Activated B cell treated with CpG ODN at 0.5 μM for 24 hours (primary cell): Measurements from ENCODE around the gene KAZALD1. TPM values are rescaled to one million over a fixed set of nuclear protein-coding genes. Genes with fewer than 3 reads are reported as not detected.

Experiments
- ATAC-seq: fragments of 200-7000 bp; cut with Tn5 transposase; one replicate; pipeline ENCODE4 v1.10.0; 2021; ENCODE audit warnings: low read depth, mild to moderate bottlenecking, moderate library complexity
- CTCF ChIA-PET: fragments of 350-600 bp; sonication (Branson Sonifier 250); formaldehyde crosslinking; loops from one replicate; lab custom pipeline; 2021; ENCODE audit warnings: antibody characterized with exemption; lab: Charles Lee
- POLR2A ChIA-PET: fragments of 350-600 bp; sonication (Branson Sonifier 250); formaldehyde crosslinking; loops from one replicate; lab custom pipeline; 2021; ENCODE audit warnings: antibody characterized with exemption; lab: Charles Lee
- DNase-seq: peaks from one replicate; pipeline ENCODE4 v3.0.0; 2022
- H3K27ac Mint-ChIP-seq: one replicate; pipeline ENCODE4 v1.8.0; 2020; ENCODE audit warnings: mixed read lengths
- H3K27me3 Mint-ChIP-seq: one replicate; pipeline ENCODE4 v1.8.0; 2021; ENCODE audit warnings: mixed read lengths
- H3K36me3 Mint-ChIP-seq: one replicate; pipeline ENCODE4 v1.8.0; 2021; ENCODE audit warnings: low read depth, mixed read lengths
- H3K4me1 Mint-ChIP-seq: one replicate; pipeline ENCODE4 v1.8.0; 2021; ENCODE audit warnings: mixed read lengths
- H3K4me3 Mint-ChIP-seq: one replicate; pipeline ENCODE4 v1.8.0; 2020; ENCODE audit warnings: mild to moderate bottlenecking, mixed read lengths
- H3K9me3 Mint-ChIP-seq: one replicate; pipeline ENCODE4 v1.8.0; 2020; ENCODE audit warnings: mixed read lengths
- intact Hi-C: fragments of 100-400 bp; cut with micrococcal nuclease; formaldehyde crosslinking; loops from one replicate; pipeline ENCODE4 v1.15.1; 2024
- total RNA-seq: library from RNA; stranded (reverse); gene quantifications from 2 replicates; pipeline ENCODE4 v1.2.3, GENCODE V29; 2022
- TF ChIP-seq, protein P1 (sequence below): fragments of 200-600 bp; IDR thresholded peaks from one replicate; pipeline ENCODE4 v1.8.0; 2022; ENCODE audit warnings: antibody characterized with exemption, mild to moderate bottlenecking

KAZALD1 gene
- total RNA-seq, 1 donor from 2014 or later, result 0.58 TPM

DNA sequence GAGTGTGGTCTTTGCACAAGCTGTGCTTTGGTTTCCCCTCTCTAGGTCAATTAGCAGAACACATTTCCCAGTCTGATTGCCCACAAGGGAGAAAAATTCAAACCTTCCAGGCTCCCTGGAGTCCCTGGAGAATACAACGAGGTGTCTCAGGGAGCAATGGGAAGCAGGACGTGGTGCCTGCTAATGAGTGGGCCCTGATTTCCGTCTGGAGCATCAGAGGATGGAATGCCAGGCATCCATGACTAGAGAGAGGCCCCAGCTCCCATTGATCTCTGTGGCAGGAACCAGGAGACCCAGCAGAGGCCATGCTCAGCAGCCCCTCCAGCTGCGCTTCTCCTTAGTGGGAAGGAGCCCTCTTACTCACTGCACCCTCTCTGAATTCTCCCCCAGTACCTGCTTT, 36.1 kb downstream of the KAZALD1 start:
- no peak for ATAC-seq
- H3K36me3 Mint-ChIP-seq, result no peaks in the 10 kb centered on the region
- H3K9me3 Mint-ChIP-seq, result peaks cover 5% of the 10 kb centered on the region
- H3K4me1 Mint-ChIP-seq, result no peaks in the 10 kb centered on the region
- intact Hi-C loops, result no loop called here
- ChIA-PET CTCF (interaction anchor here (1.0 to 13.5 kb wide), 4 partner anchors 27 to 43 kb away, joined by 3 to 275 read pairs (median 4); no protein-coding TSS in a partner anchor), POLR2A (interaction anchor here (1.0 kb wide), 1 partner anchor 44 kb away, joined by 4 read pairs; no protein-coding TSS in a partner anchor)
- TF ChIP-seq, protein P1, sequence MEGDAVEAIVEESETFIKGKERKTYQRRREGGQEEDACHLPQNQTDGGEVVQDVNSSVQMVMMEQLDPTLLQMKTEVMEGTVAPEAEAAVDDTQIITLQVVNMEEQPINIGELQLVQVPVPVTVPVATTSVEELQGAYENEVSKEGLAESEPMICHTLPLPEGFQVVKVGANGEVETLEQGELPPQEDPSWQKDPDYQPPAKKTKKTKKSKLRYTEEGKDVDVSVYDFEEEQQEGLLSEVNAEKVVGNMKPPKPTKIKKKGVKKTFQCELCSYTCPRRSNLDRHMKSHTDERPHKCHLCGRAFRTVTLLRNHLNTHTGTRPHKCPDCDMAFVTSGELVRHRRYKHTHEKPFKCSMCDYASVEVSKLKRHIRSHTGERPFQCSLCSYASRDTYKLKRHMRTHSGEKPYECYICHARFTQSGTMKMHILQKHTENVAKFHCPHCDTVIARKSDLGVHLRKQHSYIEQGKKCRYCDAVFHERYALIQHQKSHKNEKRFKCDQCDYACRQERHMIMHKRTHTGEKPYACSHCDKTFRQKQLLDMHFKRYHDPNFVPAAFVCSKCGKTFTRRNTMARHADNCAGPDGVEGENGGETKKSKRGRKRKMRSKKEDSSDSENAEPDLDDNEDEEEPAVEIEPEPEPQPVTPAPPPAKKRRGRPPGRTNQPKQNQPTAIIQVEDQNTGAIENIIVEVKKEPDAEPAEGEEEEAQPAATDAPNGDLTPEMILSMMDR, result no peak
- H3K27me3 Mint-ChIP-seq, result peaks cover 46% of the 10 kb centered on the region
- no peak for DNase-seq
- H3K27ac Mint-ChIP-seq, result no peak overlapping the region
- no peak overlapping the region for H3K4me3 Mint-ChIP-seq

DNA sequence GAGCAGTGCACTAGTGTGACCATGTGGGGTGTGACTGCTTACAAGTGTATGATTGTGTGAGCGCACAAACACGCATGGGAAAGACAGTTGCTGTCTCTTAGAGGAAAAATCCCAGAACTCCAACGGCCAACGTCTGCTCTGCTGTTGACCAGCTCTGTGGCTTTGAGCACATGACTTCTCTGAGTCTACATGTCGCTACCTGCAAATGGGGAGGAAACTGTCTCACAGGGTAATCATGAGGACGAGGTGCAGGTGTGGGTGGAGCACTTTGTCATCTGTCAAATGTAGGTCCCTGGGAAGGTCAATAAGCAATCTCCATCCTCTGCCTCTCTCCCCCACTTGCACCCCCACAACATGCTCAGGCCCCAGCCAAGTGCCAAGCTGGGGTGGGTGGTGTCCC, 38.1 kb downstream of the KAZALD1 start:
- POLR2A ChIA-PET, result interaction anchor here (0.5 kb wide), 1 partner anchor 230 kb away, joined by 3 read pairs; no protein-coding TSS in a partner anchor
- H3K4me3 Mint-ChIP-seq, result no peak overlapping the region
- no peaks in the 10 kb centered on the region for H3K36me3 Mint-ChIP-seq
- peaks cover 47% of the 10 kb centered on the region for H3K27me3 Mint-ChIP-seq
- TF ChIP-seq, protein P1, result no peak
- ATAC-seq, result no peak
- no peak overlapping the region for H3K27ac Mint-ChIP-seq
- no peaks in the 10 kb centered on the region for H3K4me1 Mint-ChIP-seq
- no peak for DNase-seq
- CTCF ChIA-PET, result interaction anchor here (13.5 kb wide), 1 partner anchor 41 kb away, joined by 275 read pairs; no protein-coding TSS in a partner anchor
- H3K9me3 Mint-ChIP-seq, result peaks cover 5% of the 10 kb centered on the region
- intact Hi-C loops, result no loop called here

DNA sequence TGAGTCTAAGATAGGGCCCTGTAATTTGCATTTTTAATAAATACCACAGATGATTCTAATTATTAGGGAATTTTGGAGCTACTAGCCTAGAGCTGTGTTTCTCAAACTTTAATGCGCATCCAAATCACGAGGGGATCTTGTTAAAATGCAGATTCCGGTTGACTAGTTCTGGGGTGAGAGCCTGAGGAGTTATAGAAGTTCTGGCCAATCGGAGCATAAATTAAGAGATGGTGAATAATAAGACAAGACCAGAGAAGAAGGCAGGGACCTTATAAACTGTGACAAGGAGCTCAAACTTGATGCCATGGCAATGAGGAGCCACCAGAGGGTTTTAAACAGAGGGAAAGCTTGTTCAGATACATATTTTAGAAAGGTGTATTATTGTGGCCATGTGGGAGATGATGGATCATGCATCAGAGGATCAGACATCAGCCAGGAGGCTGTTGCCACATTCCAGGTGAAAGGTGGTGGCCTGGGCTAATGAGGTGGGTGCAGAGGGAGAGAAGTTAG, 39.6 kb downstream of the KAZALD1 start:
- ATAC-seq, result no peak
- POLR2A ChIA-PET, result no interaction called here

DNA sequence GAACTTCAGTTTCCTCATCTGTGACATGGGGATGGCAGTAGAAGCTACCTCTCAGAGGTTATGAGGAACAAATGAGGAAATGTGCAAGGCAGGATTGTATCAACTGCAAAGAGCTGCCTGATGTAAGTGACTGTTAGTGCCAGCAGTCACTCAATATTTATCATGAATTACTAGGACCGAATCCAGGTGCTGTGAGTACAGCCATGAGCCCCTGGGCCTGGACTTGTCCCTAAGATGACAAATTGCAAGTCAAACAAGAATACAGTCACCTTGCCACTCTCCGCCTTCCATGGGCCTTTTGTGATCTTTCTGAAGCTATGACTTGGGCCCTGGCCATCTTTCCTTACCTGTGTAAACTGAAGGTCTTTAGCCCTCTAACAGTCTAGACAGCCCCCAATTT, 41.6 kb downstream of the KAZALD1 start:
- TF ChIP-seq, protein P1, result no peak
- CTCF ChIA-PET, result interaction anchor here (13.5 kb wide), 1 partner anchor 38 kb away, joined by 275 read pairs; no protein-coding TSS in a partner anchor
- no peak overlapping the region for H3K27ac Mint-ChIP-seq

More for the DNA sequence above, 39.6 kb downstream of the KAZALD1 start:
- TF ChIP-seq, protein P1, result no peak
- Mint-ChIP-seq H3K27me3 (peaks cover 41% of the 10 kb centered on the region), H3K9me3 (peaks cover 5% of the 10 kb centered on the region), H3K27ac (no peak overlapping the region), H3K4me1 (no peaks in the 10 kb centered on the region), H3K4me3 (no peak overlapping the region), H3K36me3 (no peaks in the 10 kb centered on the region)
- no peak for DNase-seq
- CTCF ChIA-PET, result interaction anchor here (13.5 kb wide), 1 partner anchor 40 kb away, joined by 275 read pairs; no protein-coding TSS in a partner anchor
- intact Hi-C loops, result no loop called here

DNA sequence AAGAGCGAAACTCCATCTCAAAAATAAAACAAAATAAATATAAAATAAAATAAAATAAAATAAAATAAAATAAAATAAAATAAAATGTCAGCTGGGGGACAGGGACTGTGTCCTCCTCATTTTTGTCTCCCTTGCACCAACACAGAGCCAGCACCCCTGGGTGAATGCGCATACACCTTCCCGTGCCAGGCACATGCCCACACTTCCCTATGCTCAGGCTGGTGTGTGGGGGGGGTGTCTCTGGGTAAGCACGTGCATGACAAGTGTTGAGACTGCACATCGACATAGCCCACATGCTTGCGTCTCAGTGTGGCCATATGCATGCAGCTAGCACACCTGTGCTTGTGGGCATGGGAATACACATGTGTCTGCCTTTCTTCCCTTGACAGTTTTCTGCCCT, 44.6 kb downstream of the KAZALD1 start:
- ATAC-seq (no peak), DNase-seq (no peak)
- H3K36me3 Mint-ChIP-seq, result no peaks in the 10 kb centered on the region
- no peak overlapping the region for H3K27ac Mint-ChIP-seq
- intact Hi-C loops, result no loop called here
- H3K4me3 Mint-ChIP-seq, result no peak overlapping the region
- H3K4me1 Mint-ChIP-seq, result no peaks in the 10 kb centered on the region
- peaks cover 38% of the 10 kb centered on the region for H3K27me3 Mint-ChIP-seq
- CTCF ChIA-PET, result no interaction called here
- POLR2A ChIA-PET, result no interaction called here
- H3K9me3 Mint-ChIP-seq, result no peaks in the 10 kb centered on the region
- TF ChIP-seq, protein P1, result no peak

More for the DNA sequence above, 41.6 kb downstream of the KAZALD1 start:
- ATAC-seq, result no peak
- DNase-seq, result no peak
- intact Hi-C loops, result no loop called here
- Mint-ChIP-seq H3K27me3 (peaks cover 43% of the 10 kb centered on the region), H3K9me3 (peaks cover 5% of the 10 kb centered on the region), H3K36me3 (no peaks in the 10 kb centered on the region), H3K4me1 (no peaks in the 10 kb centered on the region), H3K4me3 (no peak overlapping the region)
- POLR2A ChIA-PET, result no interaction called here
